K562 (cell line): ENCODE results near the gene PLXNB3. TPM values are rescaled to one million over a fixed set of nuclear protein-coding genes. Genes with fewer than 3 reads are reported as not detected.

Experiments
- ATAC-seq: fragments of 200-7000 bp; cut with Tn5 transposase; 3 replicates; pipeline ENCODE4 v1.9.1; 2020; ENCODE audit warnings: moderate library complexity
- BruUV-seq: library from RNA; stranded (reverse); fragments of 400-500 nt; replicated peaks from 2 replicates; lab custom pipeline; 2021; lab: Mats Ljungman, UMichigan
- CTCF ChIA-PET: fragments of 300-600 bp; formaldehyde crosslinking; extraction: SDS; loops from one replicate; lab custom pipeline; 2021; ENCODE audit warnings: low intra/inter-chr PET ratio; lab: Yijun Ruan, JAX
- POLR2A ChIA-PET: fragments of 300-600, 350-650 bp; sonication (Branson Sonifier 250); formaldehyde crosslinking; extraction: SDS; loops from one replicate; lab custom pipeline; 2021; ENCODE audit warnings: antibody characterized with exemption, inconsistent platforms; lab: Yijun Ruan, JAX
- DNase-seq, 4 experiments: peaks; one replicate each; pipeline versions ENCODE4 v3.0.0 to v3.0.0-alpha.2; 2011 to 2018; ENCODE audit warnings: low spot score in 3 of 4, mixed read lengths in 3 of 4; ENCODE audit errors: extremely low read depth in 1 of 4
- FAIRE-seq: peaks from 2 replicates; lab custom pipeline; 2011; peaks lifted over from hg19 to GRCh38; lab: Jason Lieb, UNC
- H2AFZ ChIP-seq: 2 replicates; pipeline ENCODE4 v1.6.0; 2011; ENCODE audit warnings: low read depth, low read length, control low read depth, inconsistent platforms
- H3K27ac ChIP-seq: fragments of 200-600 bp; 3 replicates; pipeline ENCODE4 v1.8.0; 2011; ENCODE audit warnings: low read depth, mild to moderate bottlenecking, control low read depth, inconsistent platforms, low read length, moderate library complexity, mixed read lengths; ENCODE audit errors: extremely low read depth
- H3K27me3 ChIP-seq, 2 experiments: fragments of 300-600 bp in 1 of 2; 2 replicates in 1 of 2; 3 replicates in 1 of 2; pipeline versions ENCODE4 v1.6.0 to v1.8.0; 2011; ENCODE audit warnings: inconsistent platforms in 2 of 2, low read length in 2 of 2, mild to moderate bottlenecking in 1 of 2, mixed read lengths in 1 of 2, moderate library complexity in 1 of 2; ENCODE audit not compliant: control insufficient read depth in 2 of 2, insufficient read depth in 2 of 2
- H3K36me3 ChIP-seq: fragments of 300-600 bp; 3 replicates; pipeline ENCODE4 v1.8.0; 2011; ENCODE audit warnings: mild to moderate bottlenecking, low read length, inconsistent platforms; ENCODE audit not compliant: control insufficient read depth, insufficient read depth
- H3K4me1 ChIP-seq, 2 experiments: fragments of 200-600 bp in 1 of 2; replicated peaks in 1 of 2; 2 replicates in 1 of 2; 3 replicates in 1 of 2; pipeline versions ENCODE4 v1.5.1 to v1.8.0; 2011; ENCODE audit warnings: inconsistent platforms in 2 of 2, low read length in 2 of 2, mild to moderate bottlenecking in 1 of 2, mixed read lengths in 1 of 2, moderate library complexity in 1 of 2; ENCODE audit not compliant: control insufficient read depth in 2 of 2, insufficient read depth in 2 of 2
- H3K4me2 ChIP-seq: 2 replicates; pipeline ENCODE4 v1.6.1; 2011; ENCODE audit warnings: low read length, control low read depth, inconsistent platforms, mixed read lengths; ENCODE audit not compliant: insufficient read depth
- H3K4me3 ChIP-seq: fragments of 200-600 bp; sonication (generic), shearing (Covaris generic); 2 replicates; pipeline ENCODE4 v1.5.1; 2016; ENCODE audit warnings: control low read depth, inconsistent platforms
- H3K79me2 ChIP-seq: fragments of 200-600 bp; 3 replicates; pipeline ENCODE4 v1.8.0; 2011; ENCODE audit warnings: low read length, inconsistent platforms; ENCODE audit not compliant: control insufficient read depth, insufficient read depth
- H3K9ac ChIP-seq, 2 experiments: 2 replicates each; pipeline versions ENCODE4 v1.6.0 to v1.6.1; 2011; ENCODE audit warnings: low read depth in 2 of 2, low read length in 2 of 2, control low read depth in 1 of 2, inconsistent platforms in 1 of 2, mild to moderate bottlenecking in 1 of 2, mixed read lengths in 1 of 2; ENCODE audit not compliant: insufficient read depth in 1 of 2
- H3K9me1 ChIP-seq: one replicate; pipeline ENCODE4 v1.6.0; 2011; ENCODE audit warnings: inconsistent platforms, mild to moderate bottlenecking, low read length, moderate library complexity; ENCODE audit not compliant: control insufficient read depth, insufficient read depth
- H3K9me3 ChIP-seq: replicated peaks from 2 replicates; pipeline ENCODE4 v1.5.1; 2011; ENCODE audit warnings: low read depth, low read length, inconsistent platforms; ENCODE audit not compliant: control insufficient read depth, insufficient read depth
- H4K20me1 ChIP-seq: replicated peaks from 2 replicates; pipeline ENCODE4 v1.6.1; 2011; ENCODE audit warnings: low read length, inconsistent platforms, mixed read lengths; ENCODE audit not compliant: control insufficient read depth, insufficient read depth
- PHTF2 ChIP-seq: fragments of 250-450 bp; sonication (Bioruptor Pico); IDR thresholded peaks from 2 replicates; pipeline ENCODE4 v1.5.0; 2021; ENCODE audit warnings: mild to moderate bottlenecking
- POLR2G ChIP-seq: fragments of 200-400 bp; formaldehyde crosslinking; IDR thresholded peaks from 2 replicates; pipeline ENCODE4 v1.6.1; 2017; ENCODE audit warnings: low read depth, mild to moderate bottlenecking, antibody characterized with exemption, low read length, moderate library complexity
- PTBP1 ChIP-seq: fragments of 200-400 bp; formaldehyde crosslinking; IDR thresholded peaks from 2 replicates; pipeline ENCODE4 v1.6.1; 2017; ENCODE audit warnings: low read depth, low read length
- YBX1 ChIP-seq: fragments of 450-650 bp; IDR thresholded peaks from 2 replicates; pipeline ENCODE4 v1.7.1; 2016; ENCODE audit warnings: mild to moderate bottlenecking
- WGBS: fragments of 100-300 bp; shearing (Covaris generic); methylation state at CpG from one replicate; pipeline ENCODE4 v1.1.6; 2016; ENCODE audit warnings: low coverage, mixed read lengths; ENCODE audit not compliant: insufficient coverage; ENCODE audit errors: missing lambda C conversion rate; 5-methylcytosine and 5-hydroxymethylcytosine counted together
- in situ Hi-C: fragments of 300-500 bp; cut with MboI; formaldehyde crosslinking; loops from 4 replicates; pipeline ENCODE4 v1.15.0; 2018; ENCODE audit warnings: inconsistent platforms, mixed read lengths
- intact Hi-C: fragments of 100-400 bp; cut with micrococcal nuclease; formaldehyde crosslinking; loops from 2 replicates; pipeline ENCODE4 v1.14.2; 2022
- polyA plus RNA-seq, 8 experiments: library from polyadenylated mRNA; depleted of rRNA in 4 of 8; stranded (reverse) in 5 of 8; unstranded in 3 of 8; fragments of >200 nt; fragmentation: Nextera tagmentation in 2 of 8; fragmentation: Illumina TruSeq in 1 of 8; extraction: Ambion mirVana in 2 of 8; extraction: Trizol in 1 of 8; gene quantifications; 2 replicates each; pipeline versions ENCODE4 v1.2.1 to v1.2.3, GENCODE V29; 2011 to 2014; ENCODE audit warnings: inconsistent platforms in 1 of 8, missing spikeins in 1 of 8
- total RNA-seq, 7 experiments: library from RNA; depleted of rRNA in 6 of 7; stranded (reverse); fragments of >200 nt in 6 of 7; fragmentation: Illumina TruSeq in 2 of 7; extraction: Trizol in 2 of 7; gene quantifications; 2 replicates each; pipeline versions ENCODE4 v1.2.1 to v1.2.3, GENCODE V29; 2011 to 2021; ENCODE audit warnings: low replicate concordance in 1 of 7
- TF ChIP-seq, protein P1 (sequence below): fragments of 250-450 bp; sonication (Bioruptor Pico); IDR thresholded peaks from 2 replicates; pipeline ENCODE4 v1.5.1; 2021; ENCODE audit warnings: mild to moderate bottlenecking
- TF ChIP-seq, protein P2 (sequence below): sonication (generic); formaldehyde crosslinking; IDR thresholded peaks from 2 replicates; pipeline ENCODE4 v1.8.1; 2023; ENCODE audit warnings: mild to moderate bottlenecking, missing genetic modification reagents
- TF ChIP-seq, protein P3 (sequence below), 3 experiments: IDR thresholded peaks in 2 of 3; conservative IDR thresholded peaks in 1 of 3; 2 replicates each; pipeline ENCODE4 v1.5.1; 2011 to 2012; ENCODE audit warnings: low read length in 3 of 3, mild to moderate bottlenecking in 3 of 3, control low read depth in 2 of 3, improper control_type of control experiment in 1 of 3, inconsistent platforms in 1 of 3, low read depth in 1 of 3, mixed read lengths in 1 of 3, moderate library complexity in 1 of 3; ENCODE audit not compliant: insufficient read depth in 2 of 3
- TF ChIP-seq, protein P4 (sequence below): IDR thresholded peaks from 2 replicates; pipeline ENCODE4 v1.6.1; 2011; ENCODE audit warnings: borderline replicate concordance, low read depth, mild to moderate bottlenecking, moderate library complexity, low read length; ENCODE audit not compliant: insufficient read depth, poor library complexity, severe bottlenecking
- TF ChIP-seq, protein P5 (sequence below): sonication (generic); formaldehyde crosslinking; IDR thresholded peaks from 2 replicates; pipeline ENCODE4 v1.8.0; 2022; ENCODE audit warnings: missing genetic modification reagents, mild to moderate bottlenecking, moderate library complexity, borderline replicate concordance

Gene PLXNB3
- total and polyA plus RNA-seq, 9 of the 15 experiments (the other 6 are each of a cell fraction or from before 2014, with no cell fraction given) = 0.22 to 2.0 (median 1.4) TPM; not detected in 2

DNA sequence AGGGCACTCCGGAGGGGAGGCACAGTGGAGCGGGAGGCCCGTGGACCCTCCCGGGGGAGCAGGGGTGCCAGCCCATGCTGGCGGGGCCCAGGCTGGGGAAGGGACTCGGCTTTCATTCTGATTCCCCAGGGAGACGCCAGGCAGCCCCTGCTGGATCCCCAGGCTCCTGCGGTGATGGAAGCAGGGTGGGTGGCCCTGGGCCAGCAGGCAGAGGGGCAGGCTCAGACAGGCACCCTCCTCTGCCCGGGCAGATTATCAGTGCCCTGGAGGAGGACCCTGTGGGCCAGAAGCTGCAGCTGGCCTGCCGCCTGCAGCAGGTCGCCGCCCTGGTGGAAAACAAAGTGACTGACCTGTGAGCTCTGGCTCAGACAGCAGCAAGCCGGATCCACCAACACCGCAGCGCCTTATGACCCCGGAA lies 14.6 kb downstream of the PLXNB3 start:
- in situ Hi-C loops (no loop called here), intact Hi-C loops (no loop called here)
- H3K79me2 ChIP-seq = no peaks in the 10 kb centered on the region
- H3K27me3 ChIP-seq = no peaks in the 10 kb centered on the region
- ATAC-seq = peak; percentile 40; the same call in 2 of the 3 replicates
- ChIA-PET POLR2A (no interaction called here), CTCF (no interaction called here)
- peaks cover 8 to 84% of the 10 kb centered on the region in 2 experiments; a peak in 4 of 5 replicates for H3K4me1 ChIP-seq
- H3K9me3 ChIP-seq = no peaks in the 10 kb centered on the region
- TF ChIP-seq YBX1 = no peak
- no peak for TF ChIP-seq PTBP1
- TF ChIP-seq, protein P1, sequence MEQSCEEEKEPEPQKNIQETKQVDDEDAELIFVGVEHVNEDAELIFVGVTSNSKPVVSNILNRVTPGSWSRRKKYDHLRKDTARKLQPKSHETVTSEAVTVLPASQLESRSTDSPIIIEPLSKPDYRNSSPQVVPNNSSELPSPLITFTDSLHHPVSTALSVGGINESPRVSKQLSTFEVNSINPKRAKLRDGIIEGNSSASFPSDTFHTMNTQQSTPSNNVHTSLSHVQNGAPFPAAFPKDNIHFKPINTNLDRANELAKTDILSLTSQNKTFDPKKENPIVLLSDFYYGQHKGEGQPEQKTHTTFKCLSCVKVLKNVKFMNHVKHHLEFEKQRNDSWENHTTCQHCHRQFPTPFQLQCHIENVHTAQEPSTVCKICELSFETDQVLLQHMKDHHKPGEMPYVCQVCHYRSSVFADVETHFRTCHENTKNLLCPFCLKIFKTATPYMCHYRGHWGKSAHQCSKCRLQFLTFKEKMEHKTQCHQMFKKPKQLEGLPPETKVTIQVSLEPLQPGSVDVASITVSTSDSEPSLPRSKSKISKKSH (CRISPR knock-in tag) = no peak
- no peak for TF ChIP-seq PHTF2 (CRISPR knock-in tag)
- TF ChIP-seq, protein P2, sequence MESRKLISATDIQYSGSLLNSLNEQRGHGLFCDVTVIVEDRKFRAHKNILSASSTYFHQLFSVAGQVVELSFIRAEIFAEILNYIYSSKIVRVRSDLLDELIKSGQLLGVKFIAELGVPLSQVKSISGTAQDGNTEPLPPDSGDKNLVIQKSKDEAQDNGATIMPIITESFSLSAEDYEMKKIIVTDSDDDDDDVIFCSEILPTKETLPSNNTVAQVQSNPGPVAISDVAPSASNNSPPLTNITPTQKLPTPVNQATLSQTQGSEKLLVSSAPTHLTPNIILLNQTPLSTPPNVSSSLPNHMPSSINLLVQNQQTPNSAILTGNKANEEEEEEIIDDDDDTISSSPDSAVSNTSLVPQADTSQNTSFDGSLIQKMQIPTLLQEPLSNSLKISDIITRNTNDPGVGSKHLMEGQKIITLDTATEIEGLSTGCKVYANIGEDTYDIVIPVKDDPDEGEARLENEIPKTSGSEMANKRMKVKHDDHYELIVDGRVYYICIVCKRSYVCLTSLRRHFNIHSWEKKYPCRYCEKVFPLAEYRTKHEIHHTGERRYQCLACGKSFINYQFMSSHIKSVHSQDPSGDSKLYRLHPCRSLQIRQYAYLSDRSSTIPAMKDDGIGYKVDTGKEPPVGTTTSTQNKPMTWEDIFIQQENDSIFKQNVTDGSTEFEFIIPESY (CRISPR knock-in tag) = peak; percentile 47
- TF ChIP-seq POLR2G = peak; percentile 58
- TF ChIP-seq, protein P3, sequence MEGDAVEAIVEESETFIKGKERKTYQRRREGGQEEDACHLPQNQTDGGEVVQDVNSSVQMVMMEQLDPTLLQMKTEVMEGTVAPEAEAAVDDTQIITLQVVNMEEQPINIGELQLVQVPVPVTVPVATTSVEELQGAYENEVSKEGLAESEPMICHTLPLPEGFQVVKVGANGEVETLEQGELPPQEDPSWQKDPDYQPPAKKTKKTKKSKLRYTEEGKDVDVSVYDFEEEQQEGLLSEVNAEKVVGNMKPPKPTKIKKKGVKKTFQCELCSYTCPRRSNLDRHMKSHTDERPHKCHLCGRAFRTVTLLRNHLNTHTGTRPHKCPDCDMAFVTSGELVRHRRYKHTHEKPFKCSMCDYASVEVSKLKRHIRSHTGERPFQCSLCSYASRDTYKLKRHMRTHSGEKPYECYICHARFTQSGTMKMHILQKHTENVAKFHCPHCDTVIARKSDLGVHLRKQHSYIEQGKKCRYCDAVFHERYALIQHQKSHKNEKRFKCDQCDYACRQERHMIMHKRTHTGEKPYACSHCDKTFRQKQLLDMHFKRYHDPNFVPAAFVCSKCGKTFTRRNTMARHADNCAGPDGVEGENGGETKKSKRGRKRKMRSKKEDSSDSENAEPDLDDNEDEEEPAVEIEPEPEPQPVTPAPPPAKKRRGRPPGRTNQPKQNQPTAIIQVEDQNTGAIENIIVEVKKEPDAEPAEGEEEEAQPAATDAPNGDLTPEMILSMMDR (IDR thresholded peaks at IDR 0.05 in 2 of 3, conservative IDR thresholded peaks at IDR 0.05 in 1 of 3; ENCODE audit: insufficient read depth in 2 of 3, low read depth in 1 of 3, low read length in 3 of 3) = peak; percentile 22 to 44 (median 39); a peak in 4 of 6 replicates
- TF ChIP-seq, protein P4, sequence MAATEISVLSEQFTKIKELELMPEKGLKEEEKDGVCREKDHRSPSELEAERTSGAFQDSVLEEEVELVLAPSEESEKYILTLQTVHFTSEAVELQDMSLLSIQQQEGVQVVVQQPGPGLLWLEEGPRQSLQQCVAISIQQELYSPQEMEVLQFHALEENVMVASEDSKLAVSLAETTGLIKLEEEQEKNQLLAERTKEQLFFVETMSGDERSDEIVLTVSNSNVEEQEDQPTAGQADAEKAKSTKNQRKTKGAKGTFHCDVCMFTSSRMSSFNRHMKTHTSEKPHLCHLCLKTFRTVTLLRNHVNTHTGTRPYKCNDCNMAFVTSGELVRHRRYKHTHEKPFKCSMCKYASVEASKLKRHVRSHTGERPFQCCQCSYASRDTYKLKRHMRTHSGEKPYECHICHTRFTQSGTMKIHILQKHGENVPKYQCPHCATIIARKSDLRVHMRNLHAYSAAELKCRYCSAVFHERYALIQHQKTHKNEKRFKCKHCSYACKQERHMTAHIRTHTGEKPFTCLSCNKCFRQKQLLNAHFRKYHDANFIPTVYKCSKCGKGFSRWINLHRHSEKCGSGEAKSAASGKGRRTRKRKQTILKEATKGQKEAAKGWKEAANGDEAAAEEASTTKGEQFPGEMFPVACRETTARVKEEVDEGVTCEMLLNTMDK = no peak
- TF ChIP-seq, protein P5, sequence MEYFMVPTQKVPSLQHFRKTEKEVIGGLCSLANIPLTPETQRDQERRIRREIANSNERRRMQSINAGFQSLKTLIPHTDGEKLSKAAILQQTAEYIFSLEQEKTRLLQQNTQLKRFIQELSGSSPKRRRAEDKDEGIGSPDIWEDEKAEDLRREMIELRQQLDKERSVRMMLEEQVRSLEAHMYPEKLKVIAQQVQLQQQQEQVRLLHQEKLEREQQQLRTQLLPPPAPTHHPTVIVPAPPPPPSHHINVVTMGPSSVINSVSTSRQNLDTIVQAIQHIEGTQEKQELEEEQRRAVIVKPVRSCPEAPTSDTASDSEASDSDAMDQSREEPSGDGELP (CRISPR knock-in tag) = peak; percentile 29; the same call in 1 of the 2 replicates
- FAIRE-seq = no peak
- peak in 1 of 4 experiments; percentile 53 for DNase-seq
- no peak overlapping the region for H3K27ac ChIP-seq
- 71% methylated on average over 10 of the region's 16 CpGs for WGBS
- H3K4me2 ChIP-seq = no peak overlapping the region
- peak overlapping the region in 1 of 2 experiments; percentile 17; a peak in 1 of 4 replicates for H3K9ac ChIP-seq
- no peak overlapping the region for H2AFZ ChIP-seq
- H3K9me1 ChIP-seq = peaks cover 6% of the 10 kb centered on the region
- no peak overlapping the region for H3K4me3 ChIP-seq
- BruUV-seq = no TSS peak
- H3K36me3 ChIP-seq = peaks cover 6% of the 10 kb centered on the region; the same call in 1 of the 3 replicates
- H4K20me1 ChIP-seq = no peaks in the 10 kb centered on the region
